CD4-positive, alpha-beta memory T cell (primary cell): ENCODE data around the gene SCN1B. TPM values are rescaled to one million over a fixed set of nuclear protein-coding genes. Genes with fewer than 3 reads are reported as not detected.
"Not testable (repeated sequence)": the region's sequence is repeated elsewhere in the genome, so short reads cannot be mapped to it uniquely, and the experiment has no call there.

Experiments used
- CTCF ChIA-PET: fragments of 350-600 bp; sonication (Branson Sonifier 250); formaldehyde crosslinking; loops from one replicate; lab custom pipeline; 2021; ENCODE audit warnings: inconsistent platforms; ENCODE audit not compliant: partially characterized antibody; lab: Charles Lee
- POLR2A ChIA-PET: fragments of 350-600 bp; sonication (Branson Sonifier 250); formaldehyde crosslinking; loops from one replicate; lab custom pipeline; 2021; ENCODE audit not compliant: partially characterized antibody; lab: Charles Lee
- DNase-seq, 5 donors: peaks; one replicate each; pipeline versions ENCODE4 v3.0.0 to v3.0.0-alpha.2; 2020 to 2022; ENCODE audit warnings: mixed read lengths in 1 of 5
- H3K27ac ChIP-seq: one replicate; pipeline ENCODE4 v1.7.0; 2013; ENCODE audit warnings: low read depth, low read length
- H3K27me3 ChIP-seq: 2 replicates; pipeline ENCODE4 v1.7.0; 2013; ENCODE audit warnings: mild to moderate bottlenecking, low read length, moderate library complexity; ENCODE audit not compliant: insufficient read depth
- H3K36me3 ChIP-seq: 2 replicates; pipeline ENCODE4 v1.7.0; 2013; ENCODE audit warnings: mild to moderate bottlenecking, low read length, moderate library complexity; ENCODE audit not compliant: insufficient read depth
- H3K4me1 ChIP-seq: 2 replicates; pipeline ENCODE4 v1.7.0; 2013; ENCODE audit warnings: mild to moderate bottlenecking, low read length, moderate library complexity; ENCODE audit not compliant: insufficient read depth
- H3K4me3 ChIP-seq, 2 donors: one replicate each; pipeline ENCODE4 v1.7.0; 2013; ENCODE audit warnings: low read length in 2 of 2, mild to moderate bottlenecking in 1 of 2
- H3K9me3 ChIP-seq, 2 donors: one replicate each; pipeline ENCODE4 v1.7.0; 2013; ENCODE audit warnings: low read length in 2 of 2, control low read depth in 1 of 2; ENCODE audit not compliant: control insufficient read depth in 1 of 2
- H3K27ac Mint-ChIP-seq, 7 donors: one replicate each; pipeline ENCODE4 v1.8.0; 2020 to 2021; ENCODE audit warnings: mixed read lengths in 7 of 7, mild to moderate bottlenecking in 6 of 7, inconsistent platforms in 3 of 7, moderate library complexity in 3 of 7
- H3K27me3 Mint-ChIP-seq, 2 donors: one replicate each; pipeline ENCODE4 v1.8.0; 2020 to 2021; ENCODE audit warnings: mixed read lengths in 2 of 2
- H3K36me3 Mint-ChIP-seq, 2 donors: one replicate each; pipeline ENCODE4 v1.8.0; 2020 to 2021; ENCODE audit warnings: mixed read lengths in 2 of 2, inconsistent platforms in 1 of 2, mild to moderate bottlenecking in 1 of 2
- H3K4me1 Mint-ChIP-seq, 4 donors: one replicate each; pipeline ENCODE4 v1.8.0; 2020 to 2021; ENCODE audit warnings: mixed read lengths in 4 of 4, mild to moderate bottlenecking in 1 of 4
- H3K4me3 Mint-ChIP-seq, 8 donors: one replicate each; pipeline ENCODE4 v1.8.0; 2020 to 2021; ENCODE audit warnings: mixed read lengths in 8 of 8, mild to moderate bottlenecking in 7 of 8, moderate library complexity in 6 of 8, inconsistent platforms in 3 of 8
- H3K9me3 Mint-ChIP-seq, 8 donors: one replicate each; pipeline ENCODE4 v1.8.0; 2020 to 2021; ENCODE audit warnings: mixed read lengths in 8 of 8, mild to moderate bottlenecking in 5 of 8, inconsistent platforms in 3 of 8, moderate library complexity in 1 of 8
- intact Hi-C: fragments of 100-400 bp; cut with micrococcal nuclease; formaldehyde crosslinking; loops from one replicate; pipeline ENCODE4 v1.15.1; 2023
- polyA plus RNA-seq, 2 donors: library from polyadenylated mRNA; unstranded; fragments of 300-500 nt; fragmentation: Illumina TruSeq; gene quantifications; one replicate each; pipeline ENCODE4 v1.2.3, GENCODE V29; 2021
- total RNA-seq, 2 experiments: library from RNA; stranded (reverse); gene quantifications; one replicate each; pipeline ENCODE4 v1.2.3, GENCODE V29; 2021

SCN1B gene
- total and polyA plus RNA-seq, 4 experiments from 2014 or later: 0.64 to 1.5 (median 1.4) TPM; not detected in 1

- ChIA-PET POLR2A (interaction anchor here (0.9 to 13.7 kb wide), 8 partner anchors 12 to 174 kb away, joined by 3 to 282 read pairs (median 4); partner anchors contain the start of gene GRAMD1A), CTCF (interaction anchor here (0.8 to 6.2 kb wide), 16 partner anchors 11 to 174 kb away, joined by 3 to 124 read pairs (median 4); partner anchors contain the start of genes GRAMD1A and ZNF792)
- Histone ChIP-seq H3K36me3 (peaks cover 29% of the 10 kb centered on the region), H3K27me3 (no peaks in the 10 kb centered on the region), H3K27ac (peak overlapping the region; percentile 64), H3K4me3 (no peak overlapping the region), H3K4me1 (peaks cover 69% of the 10 kb centered on the region), H3K9me3 (no peaks in the 10 kb centered on the region)
- Mint-ChIP-seq H3K9me3 (peaks cover 0 to 2% (median 0%) of the 10 kb centered on the region in 8 donors), H3K27ac (peak overlapping the region; percentile 89 to 98 (median 96)), H3K27me3 (no peaks in the 10 kb centered on the region), H3K36me3 (peaks cover 27 to 54% of the 10 kb centered on the region in 2 donors), H3K4me3 (peak overlapping the region in 5 of 8 donors; percentile 63 to 82 (median 74)), H3K4me1 (peaks cover 42 to 70% (median 56%) of the 10 kb centered on the region in 4 donors)
- intact Hi-C loops: loop anchor here (2.0 to 5.0 kb wide), 2 partner anchors 173 to 280 kb away; partner anchors contain the start of gene ZNF181
- DNase-seq: peak in 1 of 5 donors; percentile 58
These were observed 18.3 kb upstream of the SCN1B start for GRCh38 chr19:35011737-35012682.

GRCh38 chr19:35013041-35013819 is 17.0 kb upstream of the SCN1B start:
- POLR2A ChIA-PET: interaction anchor here (0.9 to 13.7 kb wide), 13 partner anchors 13 to 336 kb away, joined by 3 to 282 read pairs (median 15); partner anchors contain the start of genes GRAMD1A, SCGB2B2, SCN1B and ZNF30
- H3K4me3 Mint-ChIP-seq: peak overlapping the region; percentile 66 to 91 (median 85)

GRCh38 chr19:35013820-35014754 is 16.2 kb upstream of the SCN1B start:
- peak overlapping the region; percentile 93 to 98 (median 96) for H3K27ac Mint-ChIP-seq
- H3K36me3 Mint-ChIP-seq: peaks cover 42 to 67% of the 10 kb centered on the region in 2 donors
- H3K27ac ChIP-seq: peak overlapping the region; percentile 64
- DNase-seq: peak; percentile 81 to 88 (median 84)
- H3K36me3 ChIP-seq: peaks cover 45% of the 10 kb centered on the region
- peaks cover 76% of the 10 kb centered on the region for H3K4me1 ChIP-seq
- H3K4me3 ChIP-seq: peak overlapping the region; percentile 48 to 51
- peak overlapping the region; percentile 78 to 91 (median 85) for H3K4me3 Mint-ChIP-seq
- H3K9me3 ChIP-seq: no peaks in the 10 kb centered on the region
- ChIA-PET POLR2A (interaction anchor here (0.8 to 13.7 kb wide), 24 partner anchors 8 to 602 kb away, joined by 3 to 282 read pairs (median 5); partner anchors contain the start of genes GRAMD1A, HPN, SCN1B and ZNF30), CTCF (interaction anchor here (0.6 to 6.2 kb wide), 25 partner anchors 8 to 352 kb away, joined by 3 to 124 read pairs (median 4); partner anchors contain the start of genes GRAMD1A, ZNF30 and ZNF792)
- no peaks in the 10 kb centered on the region for H3K27me3 Mint-ChIP-seq
- peaks cover 0 to 2% (median 0%) of the 10 kb centered on the region in 8 donors for H3K9me3 Mint-ChIP-seq
- intact Hi-C loops: loop anchor here (1.0 to 5.0 kb wide), 5 partner anchors 13 to 282 kb away; partner anchors contain the start of gene ZNF181
- H3K27me3 ChIP-seq: no peaks in the 10 kb centered on the region
- H3K4me1 Mint-ChIP-seq: peaks cover 47 to 73% (median 58%) of the 10 kb centered on the region in 4 donors

More at GRCh38 chr19:35013041-35013819, 17.0 kb upstream of the SCN1B start:
- intact Hi-C loops: loop anchor here (1.0 to 5.0 kb wide), 3 partner anchors 40 to 281 kb away; partner anchors contain the start of gene ZNF181
- peak overlapping the region; percentile 89 to 98 (median 96) for H3K27ac Mint-ChIP-seq
- DNase-seq: peak; percentile 77 to 87 (median 79)
- H3K27ac ChIP-seq: peak overlapping the region; percentile 64
- peaks cover 47 to 73% (median 58%) of the 10 kb centered on the region in 4 donors for H3K4me1 Mint-ChIP-seq
- no peaks in the 10 kb centered on the region for H3K9me3 ChIP-seq
- no peaks in the 10 kb centered on the region for H3K27me3 Mint-ChIP-seq
- H3K4me1 ChIP-seq: peaks cover 76% of the 10 kb centered on the region
- H3K9me3 Mint-ChIP-seq: peaks cover 0 to 2% (median 0%) of the 10 kb centered on the region in 8 donors
- peak overlapping the region in 1 of 2 donors; percentile 51 for H3K4me3 ChIP-seq
- peaks cover 39% of the 10 kb centered on the region for H3K36me3 ChIP-seq
- no peaks in the 10 kb centered on the region for H3K27me3 ChIP-seq
- CTCF ChIA-PET: interaction anchor here (0.6 to 6.2 kb wide), 20 partner anchors 12 to 351 kb away, joined by 3 to 124 read pairs (median 4); partner anchors contain the start of genes GRAMD1A, ZNF30 and ZNF792
- peaks cover 37 to 61% of the 10 kb centered on the region in 2 donors for H3K36me3 Mint-ChIP-seq

GRCh38 chr19:35014774-35015173 is 15.5 kb upstream of the SCN1B start:
- Mint-ChIP-seq H3K27ac (peak overlapping the region; percentile 93 to 98 (median 96)), H3K4me3 (peak overlapping the region; percentile 78 to 91 (median 85)), H3K36me3 (peaks cover 46 to 66% of the 10 kb centered on the region in 2 donors), H3K4me1 (peaks cover 49 to 67% (median 58%) of the 10 kb centered on the region in 4 donors)
- Histone ChIP-seq H3K27ac (peak overlapping the region; percentile 64), H3K4me1 (peaks cover 72% of the 10 kb centered on the region), H3K36me3 (peaks cover 45% of the 10 kb centered on the region)
- CTCF ChIA-PET: interaction anchor here (0.8 to 6.2 kb wide), 18 partner anchors 9 to 88 kb away, joined by 3 to 124 read pairs (median 4); partner anchors contain the start of genes GRAMD1A, ZNF30 and ZNF792
- not testable (repeated sequence) for H3K4me3 ChIP-seq, H3K9me3 ChIP-seq, H3K9me3 Mint-ChIP-seq, H3K27me3 Mint-ChIP-seq, H3K27me3 ChIP-seq, DNase-seq
- POLR2A ChIA-PET: interaction anchor here (0.8 to 13.7 kb wide), 23 partner anchors 9 to 601 kb away, joined by 3 to 282 read pairs (median 5); partner anchors contain the start of genes GRAMD1A, HPN, SCN1B and ZNF30
- intact Hi-C loops: loop anchor here (1.0 to 5.0 kb wide), 3 partner anchors 13 to 282 kb away; partner anchors contain the start of gene ZNF181

- Histone ChIP-seq H3K4me3 (no peak overlapping the region), H3K27ac (peak overlapping the region; percentile 64), H3K9me3 (no peaks in the 10 kb centered on the region), H3K27me3 (no peaks in the 10 kb centered on the region), H3K36me3 (peaks cover 44% of the 10 kb centered on the region), H3K4me1 (peaks cover 65% of the 10 kb centered on the region)
- peak in 1 of 5 donors; percentile 9 for DNase-seq
- POLR2A ChIA-PET: interaction anchor here (0.8 to 13.7 kb wide), 11 partner anchors 8 to 177 kb away, joined by 3 to 282 read pairs (median 15); partner anchors contain the start of genes GRAMD1A, SCN1B, ZNF30 and ZNF792
- Mint-ChIP-seq H3K9me3 (peaks cover 0 to 4% (median 0%) of the 10 kb centered on the region in 8 donors), H3K4me3 (peak overlapping the region in 3 of 8 donors; percentile 85 to 91 (median 87)), H3K4me1 (peaks cover 47 to 64% (median 54%) of the 10 kb centered on the region in 4 donors), H3K36me3 (peaks cover 45 to 68% of the 10 kb centered on the region in 2 donors), H3K27me3 (no peaks in the 10 kb centered on the region), H3K27ac (peak overlapping the region; percentile 83 to 98 (median 95))
- CTCF ChIA-PET: interaction anchor here (0.8 to 6.2 kb wide), 12 partner anchors 12 to 84 kb away, joined by 3 to 124 read pairs (median 6); partner anchors contain the start of genes GRAMD1A and ZNF792
- intact Hi-C loops: loop anchor here (2.0 kb wide), 1 partner anchor 75 kb away; no protein-coding TSS in a partner anchor
These were observed 14.9 kb upstream of the SCN1B start for GRCh38 chr19:35015270-35015953.
